HG03196 (cell line): Measurements from ENCODE around the gene CYTH1.

Experiments
- ATAC-seq: cut with Tn5 transposase; IDR thresholded peaks from one replicate; pipeline ENCODE4 v1.9.1; 2021; ENCODE audit not compliant: unreplicated experiment

The CYTH1 gene

DNA sequence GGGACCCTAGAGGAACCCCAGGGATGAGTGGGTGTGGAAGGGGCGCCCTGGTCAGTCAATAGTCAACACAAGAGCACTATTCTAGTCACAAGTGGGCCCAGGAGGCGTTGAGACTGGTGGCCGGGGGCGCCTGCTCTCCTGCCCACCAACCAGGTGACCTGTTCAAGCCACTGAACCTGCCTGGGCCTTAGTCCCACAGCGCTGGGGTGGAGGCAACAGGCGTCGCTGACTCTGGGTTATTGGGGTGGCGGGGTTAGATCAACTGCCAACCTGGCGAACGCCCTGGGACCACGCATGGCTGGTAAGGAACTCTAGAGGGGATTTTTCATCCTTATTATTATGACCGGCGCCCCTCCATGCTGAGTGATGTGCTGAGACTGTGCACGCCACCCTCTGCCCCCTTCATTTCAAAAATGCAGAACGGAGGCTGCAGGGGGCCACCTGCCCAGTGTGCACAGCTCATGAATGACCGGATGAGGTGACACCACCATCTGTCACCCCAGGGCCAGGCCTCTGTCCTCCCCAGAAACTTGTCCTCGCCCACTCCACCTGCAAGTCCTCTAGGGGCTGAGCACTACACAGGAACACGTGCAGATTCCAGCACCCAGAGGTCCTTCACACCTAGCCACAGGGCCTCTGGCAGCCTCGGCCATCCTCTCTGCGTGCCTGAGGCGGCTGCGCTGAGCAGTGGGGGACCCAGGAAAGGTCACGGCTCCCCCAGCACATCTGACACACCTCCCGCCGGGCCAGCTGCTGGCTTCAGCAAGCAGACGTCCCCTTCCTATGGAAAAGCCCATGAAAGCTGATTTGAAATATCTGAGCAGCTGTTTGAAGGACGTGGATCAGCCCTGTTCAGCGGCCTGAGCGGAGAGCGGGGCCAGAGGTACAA is 153.3 kb downstream of the CYTH1 start:
- no peak for ATAC-seq

DNA sequence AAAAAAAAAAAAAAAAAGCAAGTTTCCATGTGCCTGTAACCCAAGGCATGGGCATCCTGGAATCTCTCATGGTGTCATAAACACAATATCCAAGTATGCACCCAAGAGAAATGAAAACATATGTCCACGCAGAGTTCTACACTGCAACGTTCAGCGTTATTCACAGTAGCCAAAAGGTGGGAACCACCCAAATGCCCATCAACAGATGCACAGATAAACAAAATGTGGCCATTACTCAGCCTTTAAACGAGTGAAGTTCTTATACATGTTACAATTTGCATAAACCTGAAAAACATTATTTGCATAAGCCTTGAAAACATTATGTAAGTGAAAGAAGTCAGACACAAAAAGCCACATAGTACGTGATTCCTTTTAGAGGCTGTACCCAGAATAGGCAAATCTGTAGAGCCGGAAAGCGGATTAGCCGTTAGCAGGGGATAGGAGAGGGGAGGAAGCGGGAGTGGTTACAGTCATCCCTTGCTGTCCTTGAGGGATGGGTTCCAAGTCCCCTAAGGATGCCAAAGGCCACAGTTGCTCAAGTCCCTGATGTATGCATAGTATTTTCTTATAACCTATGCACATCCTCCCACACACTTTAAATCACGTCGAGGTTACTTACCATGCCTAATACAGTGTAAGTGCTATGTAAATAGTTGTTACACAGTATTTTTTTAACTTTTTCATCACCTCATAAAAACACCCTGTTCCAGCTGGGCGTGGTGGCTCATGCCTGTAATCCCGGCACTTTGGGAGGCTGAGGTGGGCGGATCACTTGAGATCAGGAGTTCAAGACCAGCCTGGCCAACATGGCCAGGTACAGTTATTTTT is 157.5 kb downstream of the CYTH1 start:
- no peak for ATAC-seq
